Activated naive CD8-positive, alpha-beta T cell (primary cell): ENCODE results near the gene ATG9B.

Experiments
- H3K27ac Mint-ChIP-seq: one replicate; pipeline ENCODE4 v1.8.0; 2021; ENCODE audit warnings: mixed read lengths
- H3K27me3 Mint-ChIP-seq: one replicate; pipeline ENCODE4 v1.8.0; 2021; ENCODE audit warnings: mixed read lengths
- H3K36me3 Mint-ChIP-seq: one replicate; pipeline ENCODE4 v1.8.0; 2021; ENCODE audit warnings: mixed read lengths
- H3K4me1 Mint-ChIP-seq: one replicate; pipeline ENCODE4 v1.8.0; 2021; ENCODE audit warnings: low read depth, mixed read lengths
- H3K4me3 Mint-ChIP-seq: one replicate; pipeline ENCODE4 v1.8.0; 2021; ENCODE audit warnings: mild to moderate bottlenecking, mixed read lengths
- H3K9me3 Mint-ChIP-seq: one replicate; pipeline ENCODE4 v1.8.0; 2021; ENCODE audit warnings: low read depth, mixed read lengths

Gene ATG9B

DNA sequence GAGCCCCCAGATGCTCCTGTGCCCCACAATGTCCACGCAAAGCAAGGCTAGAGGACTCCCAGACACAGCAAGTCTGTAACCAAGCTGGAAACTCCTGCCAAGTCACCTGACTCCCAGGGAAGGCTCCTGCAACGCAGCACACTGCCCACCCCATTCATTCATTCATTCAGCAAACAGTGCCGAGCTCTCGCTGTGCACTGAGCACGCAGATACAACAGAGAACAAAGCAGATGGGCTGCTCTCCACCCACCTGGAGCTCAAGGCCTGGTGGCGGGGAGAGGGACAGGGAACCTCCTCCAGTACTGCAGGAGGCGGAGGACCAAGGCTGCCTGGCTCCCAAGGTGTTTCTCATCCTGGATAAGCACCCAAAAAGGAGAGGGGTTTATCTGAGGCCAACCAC is 54.8 kb downstream of the ATG9B start:
- no peaks in the 10 kb centered on the region for H3K36me3 Mint-ChIP-seq
- H3K4me1 Mint-ChIP-seq: peaks cover 10% of the 10 kb centered on the region
- H3K9me3 Mint-ChIP-seq: no peaks in the 10 kb centered on the region
- H3K4me3 Mint-ChIP-seq: no peak overlapping the region
- no peak overlapping the region for H3K27ac Mint-ChIP-seq
- no peaks in the 10 kb centered on the region for H3K27me3 Mint-ChIP-seq

DNA sequence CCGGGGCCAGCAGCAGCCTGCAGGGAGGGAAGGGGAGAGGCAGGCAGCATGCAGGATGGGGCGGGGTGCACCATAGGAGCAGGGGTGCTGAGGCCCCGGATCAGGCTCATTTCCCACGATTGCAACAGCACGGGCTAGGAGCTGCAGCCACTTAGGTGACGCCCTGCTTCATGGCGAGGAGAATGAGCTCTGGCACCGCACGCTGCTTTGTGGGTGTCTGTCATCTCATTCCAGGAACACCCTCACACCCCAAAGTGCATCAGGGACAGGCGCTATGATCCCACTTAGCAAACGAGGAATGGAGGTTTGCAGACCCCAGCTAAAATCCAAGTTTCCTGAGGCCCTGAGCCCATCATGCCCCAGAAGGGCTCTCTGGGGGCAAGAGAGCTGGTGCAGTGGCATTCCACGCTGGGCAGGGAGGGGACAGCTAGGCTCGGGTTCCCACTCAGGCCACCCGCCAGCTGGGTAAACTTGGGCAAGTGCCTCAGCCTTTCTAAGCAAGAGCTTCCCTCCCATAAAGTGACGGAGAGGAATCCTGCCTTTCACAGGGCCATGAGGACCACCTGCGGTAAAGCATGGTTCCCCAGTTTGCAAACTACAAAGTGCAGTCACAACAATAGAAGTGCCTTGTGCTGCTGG is 55.4 kb downstream of the ATG9B start:
- H3K27me3 Mint-ChIP-seq: no peaks in the 10 kb centered on the region
- no peak overlapping the region for H3K27ac Mint-ChIP-seq
- no peaks in the 10 kb centered on the region for H3K9me3 Mint-ChIP-seq
- H3K36me3 Mint-ChIP-seq: no peaks in the 10 kb centered on the region
- no peak overlapping the region for H3K4me3 Mint-ChIP-seq
- peaks cover 6% of the 10 kb centered on the region for H3K4me1 Mint-ChIP-seq

- H3K27ac Mint-ChIP-seq: no peak overlapping the region
- H3K27me3 Mint-ChIP-seq: no peaks in the 10 kb centered on the region
- peaks cover 4% of the 10 kb centered on the region for H3K4me1 Mint-ChIP-seq
- H3K9me3 Mint-ChIP-seq: no peaks in the 10 kb centered on the region
- H3K4me3 Mint-ChIP-seq: no peak overlapping the region
- no peaks in the 10 kb centered on the region for H3K36me3 Mint-ChIP-seq
These were observed 56.1 kb downstream of the ATG9B start for GRCh38 chr7:150968056-150968733.

- Mint-ChIP-seq H3K36me3 (no peaks in the 10 kb centered on the region), H3K9me3 (no peaks in the 10 kb centered on the region), H3K27ac (no peak overlapping the region), H3K27me3 (no peaks in the 10 kb centered on the region), H3K4me3 (no peak overlapping the region), H3K4me1 (peaks cover 5% of the 10 kb centered on the region)
These were observed 56.9 kb downstream of the ATG9B start for GRCh38 chr7:150967349-150967748.

- no peak overlapping the region for H3K4me3 Mint-ChIP-seq
- peaks cover 5% of the 10 kb centered on the region for H3K4me1 Mint-ChIP-seq
- no peak overlapping the region for H3K27ac Mint-ChIP-seq
- H3K27me3 Mint-ChIP-seq: no peaks in the 10 kb centered on the region
- no peaks in the 10 kb centered on the region for H3K9me3 Mint-ChIP-seq
- H3K36me3 Mint-ChIP-seq: no peaks in the 10 kb centered on the region
These were observed 58.3 kb downstream of the ATG9B start for GRCh38 chr7:150966002-150966401.

GRCh38 chr7:150965273-150965830 is 58.9 kb downstream of the ATG9B start:
- H3K4me3 Mint-ChIP-seq: no peak overlapping the region
- H3K4me1 Mint-ChIP-seq: peaks cover 5% of the 10 kb centered on the region
- no peak overlapping the region for H3K27ac Mint-ChIP-seq
- no peaks in the 10 kb centered on the region for H3K9me3 Mint-ChIP-seq
- H3K36me3 Mint-ChIP-seq: no peaks in the 10 kb centered on the region
- H3K27me3 Mint-ChIP-seq: no peaks in the 10 kb centered on the region
